ENCODE results near the gene MYLK4.

- no peak for TF ChIP-seq CTCF (IDR thresholded peaks at IDR 0.05 in 4 of 5, conservative IDR thresholded peaks at IDR 0.05 in 1 of 5)
- no peak for TF ChIP-seq POLR2A (IDR thresholded peaks at IDR 0.05)
Measured at GRCh38 chr6:2643130-2643529, 107.6 kb downstream of the MYLK4 start.

Measured in gastrocnemius medialis (tissue), 4 donors.